ENCODE measurements around the gene LCE2A.
"Not testable (repeated sequence)": the region's sequence is repeated elsewhere in the genome, so short reads cannot be mapped to it uniquely, and the experiment has no call there.

LCE2A gene, protein sequence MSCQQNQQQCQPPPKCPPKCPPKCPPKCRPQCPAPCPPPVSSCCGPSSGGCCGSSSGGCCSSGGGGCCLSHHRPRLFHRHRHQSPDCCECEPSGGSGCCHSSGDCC

DNA sequence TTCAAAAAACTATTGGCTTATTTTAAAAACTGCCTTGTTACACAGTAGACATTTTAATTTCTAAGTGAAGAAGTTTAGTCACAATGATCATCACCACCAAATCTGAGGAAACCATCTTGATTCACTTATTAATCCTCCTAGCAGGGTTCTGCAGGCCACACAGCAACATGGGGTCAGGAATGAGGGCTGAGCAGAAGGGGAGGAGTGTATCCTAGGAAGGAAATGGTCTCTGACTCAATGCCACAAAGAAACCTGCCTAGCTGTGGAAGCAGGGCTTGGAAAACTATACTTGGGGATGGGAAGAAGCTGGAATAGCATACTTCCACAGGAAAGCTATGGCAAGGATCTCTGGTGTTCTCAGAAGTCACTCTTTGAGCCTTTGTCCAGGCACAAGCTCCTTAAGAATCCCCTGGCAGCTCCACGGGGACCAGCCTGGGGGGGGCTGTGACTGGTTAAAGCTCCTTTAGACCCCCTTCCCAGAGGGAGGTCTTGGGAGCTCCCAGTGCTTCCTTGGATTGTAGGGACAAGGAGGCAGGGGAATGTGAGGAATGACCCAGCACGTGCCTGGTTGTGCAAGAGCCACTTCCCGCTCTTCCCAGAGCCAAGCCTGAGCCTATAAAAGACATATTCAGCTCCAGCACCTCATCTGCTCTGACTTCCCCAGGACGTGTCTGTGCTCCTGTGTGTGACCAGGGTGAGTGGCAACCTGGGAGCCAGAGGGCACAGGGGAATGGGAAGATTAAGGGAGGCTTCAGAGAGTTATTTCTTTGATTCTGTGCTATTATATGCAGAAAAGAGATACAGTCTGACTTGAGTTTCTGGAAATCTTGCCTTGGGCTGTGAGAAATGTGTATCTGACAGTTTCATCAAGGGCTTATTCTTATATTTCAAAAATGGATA is at the start of gene LCE2A:
LCE2A (plus strand) TSS at position 645 of the 900 bp plus-strand sequence. CDS start 557 bp downstream, outside the sequence.
- no peak for DNase-seq (ENCODE audit: low spot score)

DNA sequence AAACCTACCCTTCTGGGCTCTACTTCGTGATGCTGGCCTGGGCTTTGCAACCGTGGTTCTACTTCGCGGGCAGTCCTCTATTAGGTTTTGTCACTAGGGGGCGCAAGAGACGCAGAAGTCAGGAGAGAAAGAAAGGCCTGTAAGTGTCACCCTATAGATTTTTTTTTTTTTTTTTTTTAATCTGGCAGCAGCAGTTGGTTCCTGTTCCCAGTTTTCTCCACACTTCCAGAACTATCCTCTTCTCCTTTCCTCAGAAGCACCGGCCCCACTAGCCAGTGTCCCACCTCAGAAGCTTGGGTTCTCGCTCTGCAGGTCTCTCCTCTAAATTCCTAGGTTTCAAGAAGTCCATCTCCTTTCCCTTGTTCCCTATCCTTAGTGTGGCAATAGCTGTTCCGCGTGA is 44.0 kb upstream of the LCE2A start:
- DNase-seq (ENCODE audit: low spot score) = peak; percentile 24

DNA sequence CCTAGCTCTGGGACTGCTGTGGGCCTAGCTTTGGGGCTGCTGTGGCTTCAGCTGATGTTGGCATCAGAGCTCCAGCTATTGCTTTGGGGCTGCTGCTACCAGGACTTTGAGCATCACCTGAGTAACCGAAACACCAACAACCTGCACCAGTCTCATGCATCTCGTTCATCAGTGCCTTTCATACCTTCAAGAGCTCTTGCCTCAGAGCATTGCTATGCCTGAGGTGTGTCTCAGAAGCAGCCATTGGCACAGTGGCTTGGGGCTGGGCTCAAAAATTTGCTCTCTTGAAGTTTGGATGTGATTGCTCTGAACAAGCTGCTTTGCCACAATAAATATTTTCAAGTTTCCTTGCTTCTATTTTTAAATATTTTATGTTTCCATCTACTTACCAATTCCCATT is 41.7 kb upstream of the LCE2A start:
- no peak for DNase-seq (ENCODE audit: low spot score)

DNA sequence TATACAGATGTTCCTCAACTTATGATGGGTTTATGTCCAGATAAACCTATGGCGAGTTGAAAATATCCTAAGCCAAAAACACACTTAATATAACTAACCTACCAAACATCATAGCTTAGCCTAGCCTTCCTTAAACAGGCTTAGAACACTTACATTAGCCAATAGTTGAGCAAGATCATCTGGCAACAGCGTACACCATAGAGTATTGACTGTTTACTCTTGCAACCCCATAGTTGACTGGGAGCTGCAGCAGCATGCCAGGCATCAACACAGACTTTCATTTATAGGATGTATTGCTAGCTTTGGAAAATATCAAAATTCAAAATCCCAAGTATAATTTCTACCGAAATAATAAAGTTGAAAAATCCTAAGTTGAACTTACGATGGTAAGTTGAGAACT is 40.5 kb upstream of the LCE2A start:
- no peak for DNase-seq (ENCODE audit: low spot score)

DNA sequence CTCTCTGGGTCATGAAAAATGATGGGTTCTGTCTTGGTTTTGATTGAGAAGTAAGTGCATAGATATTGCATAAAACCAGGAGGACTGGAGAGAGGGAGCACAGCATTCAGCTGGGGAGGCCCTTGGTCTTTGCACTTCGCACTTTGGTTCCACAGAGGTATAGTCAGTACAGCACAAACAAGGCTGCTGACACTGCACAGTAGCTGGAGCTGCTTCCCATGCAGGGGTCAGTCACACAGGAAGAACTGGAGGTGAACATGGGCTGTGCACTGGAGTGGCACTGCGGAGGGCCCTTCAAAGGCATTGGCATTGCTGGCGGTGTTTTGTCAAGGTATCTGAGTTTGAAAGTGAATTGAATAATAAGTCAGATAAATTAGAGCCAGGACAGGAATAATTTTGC is 39.5 kb upstream of the LCE2A start:
- DNase-seq (ENCODE audit: low spot score) = no peak

DNA sequence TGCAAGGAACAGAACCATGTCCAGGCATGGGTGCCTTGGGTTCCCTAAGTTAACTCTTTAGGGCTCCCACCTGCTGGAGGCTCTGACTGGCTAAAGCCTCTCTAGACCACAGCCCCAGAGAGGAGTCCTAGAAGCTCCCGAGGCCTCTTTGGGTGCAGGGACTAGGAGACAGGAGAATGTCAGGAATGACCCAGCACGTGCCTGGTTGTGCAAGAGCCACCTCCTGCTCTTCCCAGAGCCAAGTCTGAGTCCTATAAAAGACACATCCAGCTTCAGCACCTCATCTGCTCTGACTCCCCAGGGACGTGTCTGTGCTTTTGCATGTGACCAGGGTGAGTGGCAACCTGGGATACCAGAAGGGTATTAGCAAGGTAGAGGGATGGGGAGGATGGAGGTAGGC is 35.0 kb upstream of the LCE2A start, which contains the start of gene LCE2D:
LCE2D (plus strand) TSS at position 283 of the 400 bp plus-strand sequence. CDS start 726 bp downstream, outside the sequence.
- DNase-seq (ENCODE audit: low spot score) = no peak

DNA sequence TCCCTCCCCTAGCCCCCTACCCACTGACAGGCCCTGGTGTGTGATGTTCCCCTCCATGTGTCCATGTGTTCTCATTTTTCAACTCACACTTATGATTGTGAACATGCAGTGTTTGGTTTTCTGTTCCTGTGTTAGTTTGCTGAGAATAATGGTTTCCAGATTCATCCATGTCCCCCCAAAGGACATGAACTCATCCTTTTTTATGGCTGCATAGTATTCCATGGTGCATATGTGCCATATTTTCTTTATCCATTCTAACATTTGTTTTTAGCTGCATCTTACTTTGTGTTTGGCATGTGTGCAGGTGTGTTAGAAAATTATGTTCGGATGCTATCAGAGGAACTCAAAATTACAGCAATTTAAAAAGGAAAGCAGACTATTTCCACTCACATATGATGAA is 32.0 kb upstream of the LCE2A start:
- DNase-seq (ENCODE audit: low spot score) = not testable (repeated sequence)

DNA sequence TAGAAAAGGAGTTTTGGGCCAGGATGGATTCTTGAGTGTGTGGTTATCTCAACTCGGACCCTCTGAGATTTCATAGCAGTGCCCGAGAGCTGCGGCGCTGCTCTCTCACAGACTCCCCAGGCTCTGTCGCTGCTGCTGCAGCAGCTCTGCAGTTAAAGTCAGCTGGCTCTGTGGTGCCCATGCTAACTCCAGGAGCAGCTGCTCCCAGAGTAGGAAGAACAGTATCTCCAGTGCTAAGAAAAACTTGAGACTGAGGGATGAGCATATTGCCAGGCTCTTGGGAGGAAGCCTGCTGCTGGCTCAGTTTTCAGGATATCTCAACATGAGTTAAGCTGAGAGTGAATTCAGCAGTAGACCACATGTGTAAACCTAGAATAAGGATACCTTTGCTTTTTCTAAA is 30.5 kb upstream of the LCE2A start:
- DNase-seq (ENCODE audit: low spot score) = no peak

DNA sequence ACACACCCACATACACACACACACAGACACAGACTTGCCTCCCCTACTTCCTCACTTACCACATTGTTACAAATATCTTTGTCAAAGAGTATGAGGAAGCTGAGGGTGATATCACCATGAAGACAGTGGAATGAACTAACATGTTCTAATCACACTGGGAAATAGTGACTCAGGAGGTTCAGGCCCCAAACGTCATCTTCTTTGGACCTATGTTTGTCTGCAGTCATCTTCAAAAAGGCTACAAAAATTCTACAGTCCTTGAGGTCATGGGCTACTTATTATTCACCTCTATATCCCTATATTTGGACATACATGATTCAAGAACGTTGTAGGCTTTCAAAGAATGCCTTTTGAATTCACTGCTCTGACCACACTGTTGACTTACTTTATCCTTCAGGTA is 25.1 kb upstream of the LCE2A start:
- DNase-seq (ENCODE audit: low spot score) = no peak

DNA sequence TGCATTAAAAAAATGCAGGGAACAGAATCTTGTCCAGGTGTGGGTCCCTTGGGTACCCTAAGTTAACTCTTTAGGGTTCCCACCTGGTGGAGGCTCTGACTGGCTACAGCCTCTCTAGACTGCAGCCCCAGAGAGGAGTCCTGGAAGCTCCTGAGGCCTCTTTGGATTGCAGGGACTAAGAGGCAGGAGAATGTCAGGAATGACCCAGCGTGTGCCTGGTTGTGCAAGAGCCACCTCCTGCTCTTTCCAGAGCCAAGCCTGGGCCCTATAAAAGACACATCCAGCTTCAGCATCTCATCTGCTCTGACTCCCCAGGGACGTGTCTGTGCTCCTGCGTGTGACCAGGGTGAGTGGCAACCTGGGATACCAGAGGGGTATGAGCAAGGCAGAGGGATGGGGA is 23.2 kb upstream of the LCE2A start, which contains the start of gene LCE2C:
LCE2C (plus strand) TSS at position 297 of the 400 bp plus-strand sequence. CDS start 737 bp downstream, outside the sequence.
- not testable (repeated sequence) for DNase-seq (ENCODE audit: low spot score)

DNA sequence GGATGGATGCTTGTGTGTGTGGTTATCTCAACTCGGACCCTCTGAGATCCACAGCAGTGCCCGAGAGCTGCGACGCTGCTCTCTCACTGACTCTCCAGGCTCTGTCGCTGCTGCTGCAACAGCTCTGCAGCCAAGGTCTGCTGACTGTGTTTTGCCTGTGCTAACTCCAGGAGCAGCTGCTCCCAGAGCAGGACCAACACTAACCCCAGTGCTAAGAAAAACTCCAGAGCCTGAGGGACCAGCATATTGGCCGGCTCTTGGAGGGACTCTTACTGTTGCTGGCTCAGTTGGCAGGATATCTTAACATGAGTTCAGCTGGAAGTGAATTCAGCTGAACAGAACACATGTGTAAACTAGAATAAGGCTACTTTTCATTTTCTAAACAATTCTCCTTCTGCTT is 18.7 kb upstream of the LCE2A start:
- DNase-seq (ENCODE audit: low spot score) = no peak

DNA sequence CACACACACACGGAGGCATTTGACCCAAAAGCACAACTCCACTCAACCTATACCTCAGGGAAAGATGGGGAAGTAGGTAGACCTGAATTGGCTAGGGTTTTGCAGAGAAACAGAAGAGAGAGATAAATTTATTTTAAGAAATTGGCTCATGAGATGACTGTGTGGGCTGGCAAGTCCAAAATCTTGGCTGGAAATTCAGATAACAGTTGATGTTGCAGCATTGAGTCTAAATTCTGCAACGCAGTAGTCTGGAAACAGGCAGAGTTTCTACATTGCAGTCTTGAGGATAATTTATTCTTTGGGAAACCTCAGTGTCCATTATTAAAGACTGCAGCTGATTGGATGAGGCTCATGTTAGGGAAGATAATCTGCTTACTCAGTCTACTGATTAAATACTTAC is 16.5 kb upstream of the LCE2A start:
- no peak for DNase-seq (ENCODE audit: low spot score)

DNA sequence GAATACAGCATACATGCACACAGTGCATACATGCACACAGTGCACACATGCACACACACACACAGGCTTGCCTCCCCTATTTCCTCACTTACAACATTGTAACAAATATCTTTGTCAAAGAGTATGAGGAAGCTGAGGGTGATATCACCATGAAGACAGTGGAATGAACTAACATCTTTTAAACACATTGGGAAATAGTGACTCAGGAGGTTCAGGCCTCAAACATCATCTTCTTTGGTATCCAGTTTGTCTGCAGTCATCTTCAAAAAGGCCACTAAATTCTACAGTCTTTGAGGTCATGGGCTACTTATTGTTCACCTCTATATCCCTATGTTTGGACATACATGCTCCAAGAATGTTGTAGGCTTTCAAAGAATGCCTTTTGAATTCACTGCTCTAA is 14.3 kb upstream of the LCE2A start:
- DNase-seq (ENCODE audit: low spot score) = no peak

DNA sequence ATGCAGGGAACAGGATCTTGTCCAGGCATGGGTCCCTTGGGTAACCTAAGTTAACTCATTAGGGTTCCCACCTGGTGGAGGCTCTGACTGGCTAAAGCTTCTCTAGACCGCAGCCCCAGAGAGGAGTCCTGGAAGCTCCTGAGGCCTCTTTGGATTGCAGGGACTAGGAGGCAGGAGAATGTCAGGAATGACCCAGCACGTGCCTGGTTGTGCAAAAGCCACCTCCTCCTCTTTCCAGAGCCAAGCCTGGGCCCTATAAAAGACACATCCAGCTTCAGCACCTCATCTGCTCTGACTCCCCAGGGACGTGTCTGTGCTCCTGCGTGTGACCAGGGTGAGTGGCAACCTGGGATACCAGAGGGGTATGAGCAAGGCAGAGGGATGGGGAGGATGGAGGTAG is 12.3 kb upstream of the LCE2A start, which contains the start of gene LCE2B:
LCE2B (plus strand) TSS at position 301 of the 400 bp plus-strand sequence. CDS start 721 bp downstream, outside the sequence.
- DNase-seq (ENCODE audit: low spot score) = not testable (repeated sequence)

DNA sequence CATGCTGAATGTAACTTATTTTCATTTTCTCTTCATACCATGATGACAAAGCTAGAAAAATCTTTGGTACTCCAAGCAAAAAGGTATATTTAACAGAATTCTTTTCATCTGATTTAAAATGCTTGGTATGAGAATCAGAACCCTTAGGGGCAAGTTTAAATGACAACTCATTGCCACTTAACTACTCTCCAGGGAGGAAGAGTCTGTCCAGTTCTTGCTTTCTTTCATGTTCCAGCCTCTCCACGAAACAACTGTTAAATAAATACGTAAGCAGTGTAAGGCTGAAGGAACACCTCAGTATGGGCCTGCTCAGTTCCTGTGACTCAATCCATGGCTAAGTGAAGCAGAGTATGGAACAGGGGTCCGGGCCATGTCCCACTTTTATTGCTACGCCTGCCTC is 1.6 kb downstream of the LCE2A start:
- no peak for DNase-seq (ENCODE audit: low spot score)

DNA sequence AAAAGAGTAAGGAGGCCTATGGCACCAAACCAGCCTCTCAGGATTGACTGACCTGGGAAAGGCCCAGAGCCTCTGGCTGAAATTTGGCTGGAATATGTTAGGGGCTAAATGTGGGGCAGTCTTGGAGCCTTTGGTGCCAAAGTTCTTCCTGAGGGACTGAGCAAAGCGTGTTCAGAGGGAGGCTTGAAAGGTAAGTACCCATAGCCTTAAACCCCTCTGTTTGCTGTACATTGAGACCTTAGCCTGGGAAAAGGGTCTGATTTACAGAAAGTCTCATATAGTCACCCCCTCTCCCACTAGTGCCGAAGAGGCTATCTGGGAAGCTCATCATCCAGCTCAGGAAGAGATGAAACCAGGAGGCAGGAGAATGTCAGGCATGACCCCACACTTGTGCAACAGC is 9.7 kb downstream of the LCE2A start, which contains the start of gene LCE4A:
LCE4A (plus strand) TSS at position 301 of the 400 bp plus-strand sequence. CDS start 916 bp downstream, outside the sequence.
- DNase-seq (ENCODE audit: low spot score) = no peak

DNA sequence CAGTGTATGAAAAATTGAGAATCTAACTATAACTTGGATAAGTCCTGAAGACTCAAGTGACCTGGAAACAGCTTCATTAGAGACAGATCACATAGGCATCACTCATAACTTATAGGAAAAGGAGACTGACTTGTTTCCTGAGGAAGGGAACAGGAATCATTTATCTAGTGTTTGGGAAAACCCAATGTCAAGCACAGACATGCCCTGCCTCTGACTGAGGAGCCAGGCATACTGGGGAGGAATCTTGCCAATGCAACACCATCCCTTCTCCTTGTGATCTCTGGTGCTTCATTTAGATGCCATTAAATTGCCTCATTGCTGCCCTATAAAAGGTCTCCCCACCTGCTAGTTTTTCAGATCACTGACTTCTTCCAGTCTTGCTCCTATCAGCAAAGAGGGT is 20.1 kb downstream of the LCE2A start:
- no peak for DNase-seq (ENCODE audit: low spot score)

DNA sequence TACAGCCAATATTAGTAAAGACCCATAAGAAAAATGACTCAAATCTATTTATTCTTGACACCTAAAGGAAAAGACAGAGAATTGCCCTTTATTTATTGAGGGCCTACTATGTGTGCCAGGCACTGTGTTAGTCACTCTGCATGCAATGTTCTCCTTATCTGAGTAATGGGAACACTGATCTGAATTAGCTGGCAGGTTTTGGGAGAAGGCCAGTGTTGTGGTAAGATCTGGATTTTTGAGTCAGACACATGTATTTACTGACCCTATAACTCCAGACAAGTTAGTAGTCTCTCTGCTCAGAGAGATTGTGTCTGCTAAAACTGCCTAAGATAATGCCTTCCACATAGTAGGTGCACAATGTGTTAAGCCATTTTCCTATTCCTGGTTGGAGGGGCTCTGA is 27.1 kb downstream of the LCE2A start:
- no peak for DNase-seq (ENCODE audit: low spot score)

DNA sequence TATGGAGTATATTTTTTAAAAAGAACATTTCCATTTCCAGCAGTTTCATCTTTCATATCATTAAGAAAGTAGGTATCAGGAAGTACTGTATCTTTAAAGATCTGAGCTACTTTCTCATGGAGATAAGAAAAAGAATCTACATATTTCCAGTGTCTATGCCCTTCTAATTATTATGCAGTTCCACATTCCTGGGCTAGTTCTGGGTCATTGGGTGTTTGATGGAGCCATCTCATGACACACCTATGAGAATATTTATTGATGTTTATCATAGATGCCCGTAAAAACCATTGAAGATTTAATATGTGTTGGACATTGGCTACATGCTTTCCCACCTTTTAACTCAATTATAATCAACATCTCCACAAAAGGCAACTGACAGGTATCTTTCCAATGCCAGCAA is 30.8 kb downstream of the LCE2A start:
- DNase-seq (ENCODE audit: low spot score) = no peak

DNA sequence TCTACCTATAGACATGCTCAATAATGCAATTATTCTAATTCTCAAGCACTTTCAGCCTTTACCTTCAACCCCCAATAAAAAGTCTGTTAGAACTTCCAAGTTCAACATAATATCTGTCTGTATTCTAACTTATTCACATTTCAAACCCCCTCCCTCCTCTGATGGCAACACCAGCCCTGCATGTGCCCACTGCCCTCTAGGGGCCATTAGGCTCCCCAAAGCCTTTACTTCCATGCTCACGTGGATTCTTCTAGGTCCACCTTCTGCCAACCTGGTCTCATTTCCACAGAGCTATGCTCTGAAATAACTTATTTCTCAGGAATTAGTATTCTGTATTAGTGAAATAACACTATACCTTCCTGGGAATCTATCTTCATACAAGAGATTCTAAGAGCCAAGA is 37.5 kb downstream of the LCE2A start:
- no peak for DNase-seq (ENCODE audit: low spot score)

DNA sequence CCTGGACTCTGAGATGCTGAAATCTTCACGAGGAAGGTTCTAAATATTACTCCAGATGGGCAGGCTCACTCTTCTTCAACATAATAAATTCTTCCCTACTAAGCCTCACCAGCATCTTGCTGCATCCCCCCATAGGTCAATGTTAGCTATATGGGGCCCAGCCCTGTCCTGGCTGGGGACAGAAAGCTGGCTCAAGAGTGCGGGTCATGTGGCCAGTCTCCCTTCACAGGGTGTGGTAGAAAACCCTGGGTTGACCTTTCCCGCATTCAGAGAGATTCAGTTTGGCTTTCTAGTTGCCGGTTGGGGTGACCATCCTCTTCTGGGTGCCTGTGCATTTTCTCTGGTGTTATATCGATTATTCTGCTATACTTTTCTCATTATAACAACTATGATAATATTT is 39.9 kb downstream of the LCE2A start:
- DNase-seq (ENCODE audit: low spot score) = no peak

DNA sequence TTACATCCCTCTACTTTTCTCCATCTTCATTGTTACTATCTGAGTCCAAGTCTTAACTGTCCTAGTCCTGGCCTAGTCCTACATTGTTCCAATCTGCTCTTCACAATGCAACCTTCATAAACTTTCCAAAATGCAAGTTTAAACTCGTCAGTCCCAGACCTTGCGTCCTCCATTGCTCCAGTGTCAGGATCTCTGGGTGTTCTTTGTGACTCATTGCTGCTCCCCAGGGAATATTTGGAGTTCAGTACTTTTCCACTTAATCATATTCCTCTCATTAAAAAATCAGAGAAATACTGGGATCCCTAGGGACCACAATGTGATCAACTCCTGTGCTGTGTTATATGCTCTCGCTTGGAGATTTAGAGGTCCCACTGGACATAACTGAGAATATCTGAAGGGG is 41.7 kb downstream of the LCE2A start:
- DNase-seq (ENCODE audit: low spot score) = peak; percentile 45

DNA sequence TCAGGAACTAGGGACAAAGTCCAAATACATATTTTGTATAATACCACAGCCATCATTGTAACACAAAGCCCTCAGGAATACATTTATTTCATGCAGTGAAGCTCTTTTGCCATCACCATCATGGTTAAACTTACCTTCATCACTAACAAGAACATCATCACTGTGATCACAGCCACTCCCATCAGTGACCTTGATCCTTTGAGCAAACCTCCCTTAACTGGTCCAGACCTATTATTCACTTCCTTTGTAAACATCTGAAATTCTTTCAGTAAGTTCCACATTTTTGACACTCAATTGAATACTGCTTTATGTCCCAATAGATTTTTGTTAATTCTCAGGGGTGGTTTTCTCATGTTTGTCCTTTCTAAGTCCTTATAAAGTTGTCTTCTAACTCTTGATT is 43.5 kb downstream of the LCE2A start:
- no peak for DNase-seq (ENCODE audit: low spot score)

All from hepatic stellate cell (primary cell).